HG02678 (cell line): ENCODE measurements around the gene DENND4B.
A peak's percentile ranks its signal among the peaks of the same experiment; 100 is the strongest.

Experiments
- ATAC-seq: cut with Tn5 transposase; IDR thresholded peaks from one replicate; pipeline ENCODE4 v1.9.1; 2021; ENCODE audit warnings: mild to moderate bottlenecking, moderate library complexity; ENCODE audit not compliant: unreplicated experiment

Gene DENND4B

DNA sequence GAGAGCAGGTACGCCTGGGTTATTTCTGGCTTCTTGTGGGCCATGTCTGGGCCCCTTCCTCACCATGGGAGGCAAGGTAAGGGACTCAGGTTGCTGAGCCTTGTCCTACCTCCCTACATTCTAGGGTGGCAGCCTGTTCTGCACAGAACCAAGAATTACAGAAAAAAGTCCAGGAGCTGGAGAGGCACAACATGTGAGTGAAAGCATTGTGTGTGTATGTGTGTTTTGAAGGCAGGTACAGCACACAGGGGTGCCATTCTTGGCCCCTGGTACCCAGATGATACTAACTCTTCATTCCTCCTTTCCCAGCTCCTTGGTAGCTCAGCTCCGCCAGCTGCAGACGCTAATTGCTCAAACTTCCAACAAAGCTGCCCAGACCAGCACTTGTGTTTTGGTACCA is 26.6 kb upstream of the DENND4B start:
- no peak for ATAC-seq

- ATAC-seq: no peak
These were observed 23.8 kb upstream of the DENND4B start for GRCh38 chr1:153970346-153970745.

DNA sequence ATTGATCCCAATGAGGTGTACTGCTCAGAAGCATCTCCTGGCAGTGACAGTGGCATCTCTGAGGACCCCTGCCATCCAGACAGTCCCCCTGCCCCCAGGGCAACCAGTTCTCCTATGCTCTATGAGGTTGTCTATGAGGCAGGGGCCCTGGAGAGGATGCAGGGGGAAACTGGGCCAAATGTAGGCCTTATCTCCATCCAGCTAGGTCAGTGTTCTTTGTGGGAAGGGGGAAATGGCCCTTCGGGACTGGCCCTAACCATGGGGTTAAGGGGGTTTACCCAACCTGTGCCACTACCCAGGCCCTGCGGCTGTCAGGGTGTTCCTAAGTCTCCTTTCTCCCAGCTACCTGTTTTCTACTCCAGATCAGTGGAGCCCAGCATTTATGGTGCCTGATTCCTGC is 22.5 kb upstream of the DENND4B start:
- ATAC-seq: no peak

- no peak for ATAC-seq
These were observed 21.9 kb upstream of the DENND4B start for GRCh38 chr1:153968408-153968807.

- no peak for ATAC-seq
These were observed 21.5 kb upstream of the DENND4B start for GRCh38 chr1:153968000-153968363.

DNA sequence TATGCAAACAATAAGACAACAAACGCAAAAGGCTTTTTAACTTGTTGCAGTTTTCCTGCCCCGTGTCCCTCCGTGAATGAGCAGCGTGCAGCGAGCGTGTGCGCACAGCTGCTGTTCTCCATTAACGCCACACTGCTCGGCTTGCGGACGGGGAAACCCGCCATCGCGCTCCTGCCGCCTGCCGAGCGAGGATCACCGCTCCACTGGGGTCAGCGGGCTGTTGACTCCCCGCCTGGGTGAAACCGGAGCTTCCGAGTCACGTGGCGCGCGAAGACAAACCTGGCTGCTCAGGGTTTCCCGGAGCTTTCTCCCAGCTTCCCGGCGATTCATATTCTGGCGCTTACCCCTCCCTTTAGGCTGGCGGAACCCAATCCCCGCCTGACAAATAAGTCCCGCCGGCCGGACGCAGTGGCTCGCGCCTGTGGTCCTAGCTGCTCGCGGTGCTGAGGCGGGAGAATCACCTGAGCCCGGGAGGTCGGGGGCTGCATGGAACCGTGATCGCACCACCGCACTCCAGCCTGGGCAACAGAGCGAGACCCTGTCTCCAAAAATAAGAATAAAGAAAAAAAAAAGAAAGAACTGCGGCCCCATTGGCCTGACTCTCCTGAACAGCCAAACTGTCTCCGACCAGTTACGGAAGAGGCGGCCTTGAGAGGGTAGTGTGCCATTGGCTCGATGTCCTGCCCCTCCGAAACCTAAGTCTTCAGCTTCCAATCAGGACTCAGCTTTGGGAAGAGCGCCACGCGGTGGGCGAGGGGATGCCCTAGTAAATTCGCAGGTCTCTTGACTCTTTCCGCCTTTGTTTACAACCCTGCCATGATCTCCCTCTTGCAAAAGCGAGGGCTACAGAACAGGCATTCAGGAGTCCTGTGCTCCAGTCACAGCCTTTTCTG is 20.8 kb upstream of the DENND4B start, which contains the start of gene CREB3L4:
Gene CREB3L4, plus strand, starts transcription at position 796 of the 893 bp plus-strand sequence. CDS start 624 bp downstream, outside the sequence.
- peak; percentile 74 for ATAC-seq

DNA sequence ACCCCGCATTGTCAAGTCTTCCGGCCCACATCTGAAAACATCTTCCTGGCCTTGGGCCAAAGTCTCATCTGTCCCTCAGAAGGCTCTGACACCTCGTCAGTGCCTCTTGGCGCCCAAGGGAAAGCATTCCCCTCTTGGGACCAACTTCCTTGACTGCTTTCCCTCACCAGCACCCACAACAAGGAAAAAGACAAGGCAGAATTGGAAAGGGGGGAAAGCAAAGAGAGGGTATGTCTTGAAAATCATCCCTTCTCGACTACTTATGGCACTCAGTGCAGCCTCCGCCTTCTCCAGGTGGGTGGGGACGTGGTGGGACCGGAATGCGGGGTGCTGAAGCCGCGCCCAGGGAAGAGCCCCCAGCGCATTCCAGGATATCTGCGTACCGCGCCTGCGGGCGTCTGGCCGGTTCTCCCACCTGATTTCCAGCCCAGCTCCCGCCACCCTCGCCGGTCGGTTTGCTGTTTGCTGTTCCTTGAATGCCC is 17.4 kb upstream of the DENND4B start:
- no peak for ATAC-seq

- peak; percentile 52 for ATAC-seq
These were observed 16.7 kb upstream of the DENND4B start, which contains the start of gene SLC39A1 for GRCh38 chr1:153963030-153963849. SLC39A1 (minus strand) TSS chr1:153963537; CDS start chr1:153962715, 822 bp downstream.

DNA sequence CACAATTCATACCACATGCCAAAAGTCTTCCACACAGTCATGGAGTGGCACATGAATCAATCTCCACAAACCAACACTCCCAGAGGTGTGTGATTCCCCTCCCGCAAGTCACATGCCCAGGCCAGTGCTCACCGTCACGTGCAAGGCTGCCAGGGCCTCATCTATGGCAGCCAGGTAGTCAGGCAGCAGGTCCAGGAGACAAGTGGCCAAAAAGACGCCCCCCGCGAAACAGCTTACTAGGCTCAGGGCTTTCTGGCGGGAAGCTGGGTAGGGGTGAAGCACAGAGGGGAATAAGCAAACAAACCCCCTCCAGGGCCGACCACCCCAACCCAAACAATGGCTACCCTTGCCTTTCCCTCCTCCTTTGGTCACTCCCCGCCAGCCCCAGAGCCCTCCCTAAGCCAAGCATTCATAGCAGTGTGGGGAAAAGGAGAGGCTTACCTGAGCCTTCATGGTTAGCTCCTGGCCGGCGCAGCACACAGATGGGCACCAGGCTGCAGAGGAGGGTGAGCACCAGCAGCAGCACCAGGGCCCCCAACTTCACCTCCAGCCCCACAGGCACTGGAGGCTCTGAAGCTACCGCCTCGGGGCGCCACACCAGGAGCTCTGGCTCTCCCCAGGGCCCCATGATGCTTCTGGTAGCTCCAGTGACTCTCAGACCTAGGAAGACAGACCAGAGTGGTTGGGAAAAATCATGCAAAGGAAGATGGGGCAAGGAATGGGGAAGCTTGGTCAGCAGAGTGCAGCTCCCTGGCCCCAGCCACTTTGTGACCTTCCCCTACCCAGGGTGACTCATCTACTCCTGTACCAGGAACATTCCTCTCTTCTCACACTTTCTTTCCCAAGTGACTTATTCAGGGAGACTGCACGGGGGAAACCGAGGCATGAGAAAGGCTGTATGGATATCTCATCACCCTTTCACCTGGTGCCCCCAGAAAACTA is 15.8 kb upstream of the DENND4B start:
- no peak for ATAC-seq

- no peak for ATAC-seq
These were observed 14.9 kb upstream of the DENND4B start for GRCh38 chr1:153961421-153961820.

DNA sequence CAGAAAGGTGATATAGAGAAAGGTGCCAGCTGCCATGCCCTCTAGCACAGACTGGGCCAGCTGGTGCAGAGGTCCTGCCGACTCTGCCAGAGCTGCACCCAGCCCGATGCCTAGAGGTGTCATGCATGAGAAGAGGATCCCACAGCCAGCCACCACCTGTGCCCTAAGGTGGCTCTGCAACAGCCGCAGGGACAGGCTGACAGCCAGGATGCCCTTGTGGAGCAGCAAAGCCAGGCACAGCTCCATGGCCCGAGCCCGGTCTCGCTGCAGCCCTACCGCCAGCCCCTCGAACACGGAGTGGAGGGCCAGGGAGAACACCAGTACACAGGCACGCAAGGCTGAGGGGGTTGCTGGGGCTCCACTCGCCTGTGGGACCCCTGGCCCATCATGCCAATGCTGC is 13.7 kb upstream of the DENND4B start:
- ATAC-seq: no peak

DNA sequence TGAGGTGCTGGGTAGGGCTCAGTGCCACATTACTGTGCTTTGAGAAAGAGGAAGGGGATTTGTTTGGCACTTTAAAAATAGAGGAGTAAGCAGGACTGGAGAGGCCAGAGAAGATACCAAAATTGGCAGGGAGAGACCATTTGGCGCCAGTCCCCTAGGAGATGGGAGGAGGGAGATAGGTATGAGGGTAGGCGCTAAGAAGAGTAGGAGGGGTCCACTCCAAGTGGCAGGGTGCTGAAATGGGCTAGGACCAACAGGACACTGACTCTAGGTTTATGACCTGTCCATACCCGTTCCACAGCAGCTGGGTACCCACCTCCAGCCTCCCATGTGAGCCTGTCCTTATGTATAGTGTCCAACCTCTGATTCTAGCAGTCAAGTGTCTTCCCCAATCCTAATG is 12.9 kb upstream of the DENND4B start:
- no peak for ATAC-seq

DNA sequence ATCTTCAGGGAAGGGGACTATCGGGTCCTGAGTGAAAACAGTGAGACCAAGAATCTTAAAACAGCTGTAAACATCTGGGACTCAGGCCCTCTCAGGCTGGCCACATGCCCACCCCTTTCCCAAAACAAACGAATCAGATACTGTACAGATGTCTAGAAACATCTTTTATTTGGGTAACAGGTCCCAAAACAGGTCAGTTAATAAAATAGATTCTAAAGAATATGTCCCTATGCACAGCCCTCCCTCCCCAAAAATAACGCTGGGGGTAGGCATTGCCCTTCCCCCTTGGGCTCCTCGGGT is 12.4 kb upstream of the DENND4B start:
- no peak for ATAC-seq

DNA sequence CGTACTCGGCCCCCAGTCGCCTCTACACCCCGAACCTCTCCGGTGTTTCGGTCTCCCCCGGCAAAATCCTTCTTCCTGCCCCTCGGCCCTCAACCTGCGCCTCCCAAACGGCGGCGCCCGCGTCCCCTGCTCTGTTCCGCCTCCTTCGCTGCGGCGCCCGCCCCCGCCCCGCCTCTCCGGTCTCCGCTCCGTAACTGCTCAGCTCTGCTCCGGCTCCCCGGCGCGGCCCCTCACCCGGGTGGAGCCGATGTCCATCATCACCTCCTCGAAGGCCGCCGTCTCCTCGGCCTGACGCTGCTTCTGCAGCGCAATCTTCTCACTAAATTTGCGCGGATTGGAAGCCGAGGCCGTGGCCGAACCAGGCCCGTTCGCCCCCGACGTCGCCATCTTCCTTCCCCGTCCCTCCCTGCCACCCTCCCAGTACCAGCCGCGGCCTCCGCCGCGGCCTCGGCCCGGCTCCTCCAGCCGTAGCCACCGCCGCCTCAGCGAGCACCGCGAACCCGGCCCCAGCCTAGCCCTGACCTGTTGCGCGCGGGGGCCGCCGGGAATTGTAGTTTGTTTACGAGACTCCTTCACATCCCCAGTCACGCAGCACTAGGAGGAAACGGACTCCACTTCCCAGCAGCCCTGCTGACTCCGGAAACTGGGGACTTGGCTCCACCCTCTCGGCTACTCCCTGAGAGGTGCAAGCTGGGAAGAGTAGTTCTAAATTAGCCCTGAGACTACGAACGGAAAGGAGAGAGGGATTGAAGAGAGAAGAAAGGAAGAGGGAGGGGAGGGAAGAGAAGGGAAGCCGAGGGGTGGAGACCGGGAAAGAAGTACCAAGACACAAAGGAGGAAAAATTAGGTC is 11.8 kb upstream of the DENND4B start, which contains the start of gene CRTC2:
Gene CRTC2, minus strand, starts transcription at position 502 of the 850 bp plus-strand sequence. Its CDS starts 115 bp downstream, at position 387.
- peak; percentile 80 for ATAC-seq

- peak; percentile 12 for ATAC-seq
These were observed 11.2 kb upstream of the DENND4B start for GRCh38 chr1:153957744-153958110.

DNA sequence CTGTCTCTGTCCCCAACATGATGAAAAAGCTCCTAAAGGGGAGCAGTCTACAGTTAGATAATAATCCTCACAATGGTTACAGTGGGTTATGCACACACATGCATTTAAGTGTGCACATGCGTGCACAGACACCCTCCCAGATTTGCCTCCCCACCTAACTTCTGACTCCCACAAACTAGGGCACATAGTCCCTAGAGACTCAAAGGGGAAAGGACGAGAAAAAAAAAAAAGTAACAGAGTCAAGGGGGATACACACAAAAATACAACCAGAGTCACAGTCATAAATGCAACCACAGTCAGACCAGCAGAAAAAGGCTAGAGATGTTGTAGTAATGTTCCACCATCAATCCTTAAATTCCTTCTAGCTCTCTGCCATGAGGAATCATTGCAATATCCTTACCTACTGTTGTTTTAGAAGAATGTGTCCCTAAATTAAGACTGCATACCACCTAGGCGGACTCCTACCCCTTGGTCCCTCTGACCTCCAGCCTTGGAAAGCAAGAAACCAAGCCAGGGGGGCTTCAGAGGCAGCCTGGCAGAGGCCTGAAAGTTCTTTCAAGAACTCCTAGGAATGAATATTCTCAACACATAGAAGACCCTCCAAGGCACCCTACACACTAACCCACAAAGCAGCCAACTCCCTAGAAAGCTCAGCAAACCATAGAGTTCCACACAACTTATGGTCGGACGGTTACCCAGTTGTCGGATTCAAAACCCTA is 10.6 kb upstream of the DENND4B start:
- no peak for ATAC-seq

GRCh38 chr1:153954826-153955225 is 8.3 kb upstream of the DENND4B start:
- no peak for ATAC-seq

GRCh38 chr1:153953859-153954365 is 7.4 kb upstream of the DENND4B start:
- no peak for ATAC-seq

GRCh38 chr1:153951801-153952200 is 5.3 kb upstream of the DENND4B start:
- ATAC-seq: no peak
